Nephron (organoid): ENCODE results near the gene CCDC28B.
A peak's percentile ranks its signal among the peaks of the same experiment; 100 is the strongest.
"Not testable (repeated sequence)": the region's sequence is repeated elsewhere in the genome, so short reads cannot be mapped to it uniquely, and the experiment has no call there.

Experiments
- H3K27ac Mint-ChIP-seq, 3 experiments: 2 replicates each; pipeline ENCODE4 v1.8.0; 2020; ENCODE audit warnings: mixed read lengths in 3 of 3, mild to moderate bottlenecking in 2 of 3, moderate library complexity in 1 of 3
- H3K27me3 Mint-ChIP-seq: 2 replicates; pipeline ENCODE4 v1.8.0; 2021; ENCODE audit warnings: low read depth, mild to moderate bottlenecking, moderate library complexity, mixed read lengths
- H3K36me3 Mint-ChIP-seq: 2 replicates; pipeline ENCODE4 v1.8.0; 2020; ENCODE audit warnings: low read depth, mixed read lengths
- H3K4me1 Mint-ChIP-seq: 2 replicates; pipeline ENCODE4 v1.8.0; 2020; ENCODE audit warnings: mixed read lengths
- H3K4me3 Mint-ChIP-seq, 3 experiments: 2 replicates each; pipeline ENCODE4 v1.8.0; 2020; ENCODE audit warnings: mild to moderate bottlenecking in 3 of 3, mixed read lengths in 3 of 3, moderate library complexity in 2 of 3
- H3K9me3 Mint-ChIP-seq: 2 replicates; pipeline ENCODE4 v1.8.0; 2020; ENCODE audit warnings: mixed read lengths
- CTCF ChIP-seq, 3 experiments: fragments of 200-600 bp; sonication (generic); IDR thresholded peaks; one replicate each; pipeline ENCODE4 v1.5.0; 2021; ENCODE audit warnings: antibody characterized with exemption in 3 of 3; ENCODE audit not compliant: unreplicated experiment in 3 of 3

The CCDC28B gene

GRCh38 chr1:32200226-32201010 lies at the start of gene CCDC28B:
TSS of gene CCDC28B (plus strand) at chr1:32200595. CDS start at chr1:32201936, 1,341 bp downstream.
- no peak for TF ChIP-seq CTCF (IDR thresholded peaks at IDR 0.05; ENCODE audit: unreplicated experiment in 3 of 3)
- peak within 1 kb of the TSS; percentile 85 to 93 (median 86) for H3K4me3 Mint-ChIP-seq
- peaks cover 11% of the 10 kb centered on the region for H3K36me3 Mint-ChIP-seq
- H3K27ac Mint-ChIP-seq: peak within 1 kb of the TSS; percentile 97 to 98 (median 98)
- no peaks in the 10 kb centered on the region for H3K9me3 Mint-ChIP-seq
- peaks cover 41% of the 10 kb centered on the region for H3K4me1 Mint-ChIP-seq
- no peaks in the 10 kb centered on the region for H3K27me3 Mint-ChIP-seq

GRCh38 chr1:32150847-32151246 lies 49.5 kb upstream of the CCDC28B start:
- Mint-ChIP-seq H3K36me3 (peaks cover 47% of the 10 kb centered on the region), H3K4me1 (peaks cover 25% of the 10 kb centered on the region), H3K27ac (peak overlapping the region; percentile 79 to 92 (median 87)), H3K27me3 (no peaks in the 10 kb centered on the region), H3K4me3 (no peak overlapping the region), H3K9me3 (peaks cover 12% of the 10 kb centered on the region)
- no peak for TF ChIP-seq CTCF (IDR thresholded peaks at IDR 0.05; ENCODE audit: unreplicated experiment in 3 of 3)

GRCh38 chr1:32151319-32151787 lies 49.0 kb upstream of the CCDC28B start:
- TF ChIP-seq CTCF (IDR thresholded peaks at IDR 0.05; ENCODE audit: unreplicated experiment in 3 of 3): no peak
- H3K36me3 Mint-ChIP-seq: peaks cover 47% of the 10 kb centered on the region
- H3K9me3 Mint-ChIP-seq: peaks cover 12% of the 10 kb centered on the region
- H3K27me3 Mint-ChIP-seq: no peaks in the 10 kb centered on the region
- H3K4me3 Mint-ChIP-seq: peak overlapping the region; percentile 8 to 43 (median 30)
- peaks cover 25% of the 10 kb centered on the region for H3K4me1 Mint-ChIP-seq
- peak overlapping the region; percentile 79 to 92 (median 87) for H3K27ac Mint-ChIP-seq

GRCh38 chr1:32159189-32159588 lies 41.2 kb upstream of the CCDC28B start:
- no peaks in the 10 kb centered on the region for H3K9me3 Mint-ChIP-seq
- no peak for TF ChIP-seq CTCF (IDR thresholded peaks at IDR 0.05; ENCODE audit: unreplicated experiment in 3 of 3)
- no peak overlapping the region for H3K27ac Mint-ChIP-seq
- H3K27me3 Mint-ChIP-seq: no peaks in the 10 kb centered on the region
- H3K36me3 Mint-ChIP-seq: peaks cover 75% of the 10 kb centered on the region
- H3K4me1 Mint-ChIP-seq: no peaks in the 10 kb centered on the region
- no peak overlapping the region for H3K4me3 Mint-ChIP-seq

- Mint-ChIP-seq H3K4me3 (no peak overlapping the region), H3K36me3 (peaks cover 68% of the 10 kb centered on the region), H3K4me1 (no peaks in the 10 kb centered on the region), H3K27me3 (no peaks in the 10 kb centered on the region), H3K9me3 (no peaks in the 10 kb centered on the region), H3K27ac (no peak overlapping the region)
- TF ChIP-seq CTCF (IDR thresholded peaks at IDR 0.05; ENCODE audit: unreplicated experiment in 3 of 3): no peak
Observed at GRCh38 chr1:32163405-32163804, 37.0 kb upstream of the CCDC28B start.

GRCh38 chr1:32165633-32166032 lies 34.8 kb upstream of the CCDC28B start:
- H3K36me3 Mint-ChIP-seq: peaks cover 64% of the 10 kb centered on the region
- H3K4me3 Mint-ChIP-seq, H3K9me3 Mint-ChIP-seq, H3K27ac Mint-ChIP-seq, H3K4me1 Mint-ChIP-seq, H3K27me3 Mint-ChIP-seq: not testable (repeated sequence)
